Endothelial cell of umbilical vein (primary cell): ENCODE results near the gene SLC25A28. TPM values are rescaled to one million over a fixed set of nuclear protein-coding genes. Genes with fewer than 3 reads are reported as not detected.

Experiments used
- BruUV-seq: library from RNA; stranded (reverse); fragments of 400-500 nt; replicated peaks from 2 replicates; lab custom pipeline; 2021; lab: Mats Ljungman, UMichigan
- CTCF ChIA-PET: fragments of 300-600, 350-600 bp; sonication (Branson Sonifier 250); formaldehyde crosslinking; loops from one replicate; lab custom pipeline; 2021; ENCODE audit warnings: antibody characterized with exemption, inconsistent platforms; lab: Charles Lee
- POLR2A ChIA-PET: fragments of 300-600, 350-600 bp; sonication (Branson Sonifier 250); formaldehyde crosslinking; loops from one replicate; lab custom pipeline; 2021; ENCODE audit warnings: antibody characterized with exemption, inconsistent platforms; lab: Charles Lee
- DNase-seq: peaks from one replicate; pipeline ENCODE4 v3.0.0-alpha.2; 2011; ENCODE audit warnings: low read depth, low spot score
- FAIRE-seq: peaks from 2 replicates; lab custom pipeline; 2011; peaks lifted over from hg19 to GRCh38; lab: Jason Lieb, UNC
- H2AFZ ChIP-seq: 2 replicates; pipeline ENCODE4 v1.6.0; 2012; ENCODE audit warnings: low read depth, low read length, control low read depth, inconsistent platforms
- H3K27ac ChIP-seq: 2 replicates; pipeline ENCODE4 v1.5.1; 2011; ENCODE audit warnings: low read depth, mild to moderate bottlenecking, control low read depth, low read length, moderate library complexity; ENCODE audit not compliant: insufficient read depth
- H3K27me3 ChIP-seq, 2 experiments: 2 replicates each; pipeline versions ENCODE4 v1.6.0 to v1.6.1; 2011; ENCODE audit warnings: low read length in 2 of 2, mixed read lengths in 1 of 2; ENCODE audit not compliant: control insufficient read depth in 2 of 2, insufficient read depth in 2 of 2
- H3K36me3 ChIP-seq, 2 experiments: 2 replicates in 1 of 2; 3 replicates in 1 of 2; pipeline ENCODE4 v1.5.1; 2011; ENCODE audit warnings: low read length in 2 of 2, mild to moderate bottlenecking in 1 of 2, moderate library complexity in 1 of 2; ENCODE audit not compliant: control insufficient read depth in 2 of 2, insufficient read depth in 2 of 2; ENCODE audit errors: extremely low read depth in 1 of 2
- H3K4me1 ChIP-seq: 3 replicates; pipeline ENCODE4 v1.5.1; 2011; ENCODE audit warnings: mild to moderate bottlenecking, low read length; ENCODE audit not compliant: control insufficient read depth, insufficient read depth; ENCODE audit errors: extremely low read depth
- H3K4me2 ChIP-seq: 2 replicates; pipeline ENCODE4 v1.6.1; 2011; ENCODE audit warnings: low read length, control low read depth, mixed read lengths; ENCODE audit not compliant: insufficient read depth
- H3K4me3 ChIP-seq, 3 experiments: fragments of 200-600 bp in 1 of 3; sonication (generic), shearing (Covaris generic) in 1 of 3; replicated peaks in 1 of 3; 2 replicates each; pipeline ENCODE4 v1.5.1; 2011 to 2016; ENCODE audit warnings: control low read depth in 3 of 3, low read length in 3 of 3, mild to moderate bottlenecking in 2 of 3, inconsistent platforms in 1 of 3, low read depth in 1 of 3, moderate library complexity in 1 of 3; ENCODE audit not compliant: insufficient read depth in 1 of 3
- H3K79me2 ChIP-seq: 2 replicates; pipeline ENCODE4 v1.6.0; 2012; ENCODE audit warnings: low read length, inconsistent platforms; ENCODE audit not compliant: control insufficient read depth, insufficient read depth
- H3K9ac ChIP-seq: replicated peaks from 2 replicates; pipeline ENCODE3; 2011; ENCODE audit warnings: low read length, control low read depth; ENCODE audit not compliant: insufficient read depth; ENCODE audit errors: extremely low read depth
- H3K9me1 ChIP-seq: replicated peaks from 3 replicates; pipeline ENCODE4 v1.6.0; 2011; ENCODE audit warnings: mild to moderate bottlenecking, low read length; ENCODE audit not compliant: control insufficient read depth, insufficient read depth; ENCODE audit errors: extremely low read depth
- H3K9me3 ChIP-seq: replicated peaks from 2 replicates; pipeline ENCODE4 v1.5.1; 2012; ENCODE audit warnings: low read length, inconsistent platforms; ENCODE audit not compliant: control insufficient read depth, insufficient read depth
- H4K20me1 ChIP-seq: replicated peaks from 2 replicates; pipeline ENCODE3; 2011; ENCODE audit warnings: mild to moderate bottlenecking, low read length; ENCODE audit not compliant: control insufficient read depth, insufficient read depth; ENCODE audit errors: extremely low read depth
- EZH2 ChIP-seq: IDR thresholded peaks from 2 replicates; pipeline ENCODE4 v1.6.1; 2012; ENCODE audit warnings: borderline replicate concordance, low read depth, mild to moderate bottlenecking, moderate library complexity, low read length, inconsistent platforms; ENCODE audit not compliant: severe bottlenecking
- FOS ChIP-seq: IDR thresholded peaks from 2 replicates; pipeline ENCODE4 v1.6.1; 2011; ENCODE audit warnings: mild to moderate bottlenecking, low read length, moderate library complexity, borderline replicate concordance; ENCODE audit not compliant: insufficient read depth
- GATA2 ChIP-seq: IDR thresholded peaks from 2 replicates; pipeline ENCODE4 v1.7.0; 2011; ENCODE audit warnings: low read depth, mild to moderate bottlenecking, moderate library complexity, mixed read lengths, low read length; ENCODE audit not compliant: insufficient read length, insufficient read depth
- JUN ChIP-seq: IDR thresholded peaks from 2 replicates; pipeline ENCODE4 v1.6.1; 2011; ENCODE audit warnings: borderline replicate concordance, low read depth; ENCODE audit not compliant: insufficient read length, insufficient read depth
- POLR2A ChIP-seq: IDR thresholded peaks from 2 replicates; pipeline ENCODE4 v1.6.1; 2012; ENCODE audit warnings: low read depth, mild to moderate bottlenecking, control low read depth, low read length
- dilution Hi-C: fragments of 300-500 bp; cut with MboI; formaldehyde crosslinking; loops from one replicate; pipeline ENCODE4 v1.15.0; 2019; ENCODE audit warnings: low sequenced_read_pairs; ENCODE audit not compliant: extremely low pct_ligation_motif_present
- intact Hi-C: fragments of 100-400 bp; cut with micrococcal nuclease; formaldehyde crosslinking; loops from one replicate; pipeline ENCODE4 v1.10.0; 2022
- polyA plus RNA-seq, 4 experiments: library from polyadenylated mRNA; depleted of rRNA in 3 of 4; stranded (reverse) in 3 of 4; unstranded in 1 of 4; fragments of >200 nt; gene quantifications; 2 replicates each; pipeline versions ENCODE4 v1.2.1 to v1.2.3, GENCODE V29; 2011 to 2012; ENCODE audit warnings: missing spikeins in 1 of 4
- total RNA-seq: library from RNA; stranded (reverse); gene quantifications from 2 replicates; pipeline ENCODE4 v1.2.3, GENCODE V29; 2021
- TF ChIP-seq, protein P1 (sequence below), 2 donors: IDR thresholded peaks; 1 replicate in 1 of 2; 2 replicates in 1 of 2; pipeline ENCODE4 v1.5.1; 2011; ENCODE audit warnings: low read length in 2 of 2, mild to moderate bottlenecking in 2 of 2, moderate library complexity in 2 of 2, control low read depth in 1 of 2, inconsistent platforms in 1 of 2, low read depth in 1 of 2; ENCODE audit not compliant: insufficient read depth in 1 of 2; ENCODE audit errors: extremely low read depth in 1 of 2

Gene SLC25A28
- total and polyA plus RNA-seq, 2 donors (not counting 3 experiments of a cell fraction or from before 2014, with no cell fraction given) = 33.7 to 38.8 TPM

DNA sequence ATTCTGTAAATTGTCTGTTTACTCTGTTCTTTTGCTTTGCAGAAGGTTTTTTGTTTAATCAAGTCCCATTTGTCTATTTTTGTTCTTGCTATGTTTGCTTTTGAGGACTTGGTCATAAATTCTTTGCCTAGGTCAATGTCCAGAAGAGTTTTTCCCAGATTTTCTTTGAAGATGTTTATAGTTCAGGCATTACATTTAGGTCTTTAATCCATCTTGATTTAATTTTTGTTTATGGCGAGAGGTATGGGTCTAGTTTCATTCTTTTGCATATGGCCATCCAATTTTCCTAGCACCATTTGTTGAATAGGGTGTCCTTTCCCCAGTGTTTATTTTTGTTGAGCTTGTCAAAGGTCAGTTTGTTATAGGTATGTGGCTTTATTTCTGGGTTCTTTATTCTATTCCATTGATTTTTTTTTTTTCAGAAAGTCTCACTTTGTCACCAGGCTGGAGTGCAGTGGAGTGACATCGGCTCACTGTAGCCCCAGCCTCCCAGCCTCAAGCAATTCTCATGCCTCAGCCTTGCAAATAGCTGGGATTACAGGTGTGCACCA, 27.4 kb upstream of the SLC25A28 start:
- intact Hi-C loops = no loop called here
- H3K27ac ChIP-seq = no peak overlapping the region
- FAIRE-seq (no peak), DNase-seq (no peak)
- ChIA-PET POLR2A (no interaction called here), CTCF (no interaction called here)
- no peaks in the 10 kb centered on the region for H3K79me2 ChIP-seq
- peaks cover 5 to 6% of the 10 kb centered on the region in 2 experiments for H3K27me3 ChIP-seq
- H3K9me3 ChIP-seq = no peaks in the 10 kb centered on the region
- H3K4me3 ChIP-seq = no peak overlapping the region
- no peak overlapping the region for H2AFZ ChIP-seq
- H3K4me1 ChIP-seq = no peaks in the 10 kb centered on the region
- no peaks in the 10 kb centered on the region for H4K20me1 ChIP-seq
- H3K4me2 ChIP-seq = no peak overlapping the region
- dilution Hi-C loops = no loop called here
- no TSS peak for BruUV-seq
- H3K36me3 ChIP-seq = no peaks in the 10 kb centered on the region
- no peaks in the 10 kb centered on the region for H3K9me1 ChIP-seq
- TF ChIP-seq JUN (no peak), FOS (no peak)
- no peak overlapping the region for H3K9ac ChIP-seq

DNA sequence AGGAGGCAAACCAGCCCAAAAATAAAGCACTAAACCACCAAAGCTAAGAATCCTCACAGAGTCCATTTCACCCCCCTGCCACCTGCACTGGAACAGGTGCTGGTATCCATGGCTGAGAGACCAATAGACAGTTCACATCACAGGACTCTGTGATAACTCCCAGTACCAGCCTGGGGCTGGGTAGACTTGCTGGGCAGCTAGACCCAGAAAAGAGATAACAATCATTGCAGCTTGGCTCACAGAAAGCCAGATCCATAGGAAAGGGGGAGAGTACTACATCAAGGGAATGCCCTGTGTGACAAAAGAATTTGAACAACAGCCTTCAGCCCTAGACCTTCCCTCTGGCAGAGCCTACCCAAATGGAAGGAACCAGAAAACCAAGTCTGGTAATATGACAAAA, 13.6 kb upstream of the SLC25A28 start:
- TF ChIP-seq EZH2 (no peak), JUN (no peak), GATA2 (no peak), POLR2A (no peak), FOS (no peak)
- TF ChIP-seq, protein P1, sequence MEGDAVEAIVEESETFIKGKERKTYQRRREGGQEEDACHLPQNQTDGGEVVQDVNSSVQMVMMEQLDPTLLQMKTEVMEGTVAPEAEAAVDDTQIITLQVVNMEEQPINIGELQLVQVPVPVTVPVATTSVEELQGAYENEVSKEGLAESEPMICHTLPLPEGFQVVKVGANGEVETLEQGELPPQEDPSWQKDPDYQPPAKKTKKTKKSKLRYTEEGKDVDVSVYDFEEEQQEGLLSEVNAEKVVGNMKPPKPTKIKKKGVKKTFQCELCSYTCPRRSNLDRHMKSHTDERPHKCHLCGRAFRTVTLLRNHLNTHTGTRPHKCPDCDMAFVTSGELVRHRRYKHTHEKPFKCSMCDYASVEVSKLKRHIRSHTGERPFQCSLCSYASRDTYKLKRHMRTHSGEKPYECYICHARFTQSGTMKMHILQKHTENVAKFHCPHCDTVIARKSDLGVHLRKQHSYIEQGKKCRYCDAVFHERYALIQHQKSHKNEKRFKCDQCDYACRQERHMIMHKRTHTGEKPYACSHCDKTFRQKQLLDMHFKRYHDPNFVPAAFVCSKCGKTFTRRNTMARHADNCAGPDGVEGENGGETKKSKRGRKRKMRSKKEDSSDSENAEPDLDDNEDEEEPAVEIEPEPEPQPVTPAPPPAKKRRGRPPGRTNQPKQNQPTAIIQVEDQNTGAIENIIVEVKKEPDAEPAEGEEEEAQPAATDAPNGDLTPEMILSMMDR (IDR thresholded peaks at IDR 0.05; ENCODE audit: extremely low read depth in 1 of 2, insufficient read depth in 1 of 2, low read depth in 1 of 2, low read length in 2 of 2) = no peak
- Histone ChIP-seq H3K27me3 (peaks cover 0 to 5% of the 10 kb centered on the region in 2 experiments), H2AFZ (no peak overlapping the region), H3K4me2 (no peak overlapping the region), H3K9me1 (no peaks in the 10 kb centered on the region), H4K20me1 (no peaks in the 10 kb centered on the region), H3K4me3 (no peak overlapping the region), H3K27ac (no peak overlapping the region), H3K79me2 (no peaks in the 10 kb centered on the region), H3K9ac (no peak overlapping the region), H3K36me3 (no peaks in the 10 kb centered on the region), H3K4me1 (no peaks in the 10 kb centered on the region), H3K9me3 (no peaks in the 10 kb centered on the region)
- FAIRE-seq (no peak), DNase-seq (no peak)
- CTCF ChIA-PET = interaction anchor here (1.3 kb wide), 1 partner anchor 78 kb away, joined by 4 read pairs; no protein-coding TSS in a partner anchor
- BruUV-seq = no TSS peak
- dilution Hi-C loops (no loop called here), intact Hi-C loops (no loop called here)
- POLR2A ChIA-PET = no interaction called here
